SK-N-SH (cell line): ENCODE results near the gene ACIN1.

Experiments used
- CTCF ChIP-seq: fragments of 200-600 bp; sonication (generic); IDR thresholded peaks from 2 replicates; pipeline ENCODE4 v1.6.1; 2017; ENCODE audit warnings: antibody characterized with exemption, mild to moderate bottlenecking, moderate library complexity
- GATA2 ChIP-seq: sonication (generic); formaldehyde crosslinking; IDR thresholded peaks from 2 replicates; pipeline ENCODE4 v1.5.0; 2020; ENCODE audit warnings: mild to moderate bottlenecking, missing genetic modification reagents
- IRF3 ChIP-seq: fragments of 150-350 bp; IDR thresholded peaks from 2 replicates; pipeline ENCODE4 v1.6.1; 2016; ENCODE audit warnings: mild to moderate bottlenecking, low read depth, low read length
- POLR2AphosphoS5 ChIP-seq: IDR thresholded peaks from 2 replicates; pipeline ENCODE4 v1.6.1; 2012; ENCODE audit warnings: low read depth, low read length
- RAD21 ChIP-seq: IDR thresholded peaks from 2 replicates; pipeline ENCODE4 v1.6.1; 2012; ENCODE audit warnings: mild to moderate bottlenecking, low read length
- RCOR1 ChIP-seq: fragments of 150-350 bp; IDR thresholded peaks from 2 replicates; pipeline ENCODE4 v1.6.1; 2017; ENCODE audit warnings: antibody characterized with exemption, low read length
- REST ChIP-seq: IDR thresholded peaks from 2 replicates; pipeline ENCODE4 v1.6.1; 2012; ENCODE audit warnings: mild to moderate bottlenecking, low read depth, low read length, moderate library complexity
- USF2 ChIP-seq: fragments of 150-350 bp; IDR thresholded peaks from 2 replicates; pipeline ENCODE4 v1.6.1; 2017; ENCODE audit warnings: antibody characterized with exemption, low read length, low read depth, borderline replicate concordance
- ZBTB33 ChIP-seq: IDR thresholded peaks from 2 replicates; pipeline ENCODE4 v1.4.0; 2012; ENCODE audit warnings: low read depth, borderline replicate concordance

- TF ChIP-seq ZBTB33 (no peak), CTCF (no peak), REST (no peak), USF2 (no peak), GATA2 (CRISPR knock-in tag) (no peak), RCOR1 (no peak), IRF3 (no peak), RAD21 (no peak), POLR2AphosphoS5 (no peak)
Measured at GRCh38 chr14:23089498-23090253, 5.3 kb downstream of the ACIN1 start.
